Activated naive CD8-positive, alpha-beta T cell treated with anti-CD3 and anti-CD28 coated beads, Interleukin-2, amount 50 U/mL, for 24 hours (primary cell): ENCODE results near the gene KEL.

Source experiments
- ATAC-seq: fragments of 150-1000 bp; cut with Tn5 transposase; one replicate; pipeline ENCODE4 v1.10.0; 2021
- DNase-seq: peaks from one replicate; pipeline ENCODE4 v3.0.0; 2021
- H3K27ac Mint-ChIP-seq: one replicate; pipeline ENCODE4 v1.8.0; 2021; ENCODE audit warnings: mild to moderate bottlenecking, mixed read lengths
- H3K27me3 Mint-ChIP-seq: one replicate; pipeline ENCODE4 v1.8.0; 2021; ENCODE audit warnings: mixed read lengths
- H3K36me3 Mint-ChIP-seq: one replicate; pipeline ENCODE4 v1.8.0; 2021; ENCODE audit warnings: low read depth, mixed read lengths
- H3K4me1 Mint-ChIP-seq: one replicate; pipeline ENCODE4 v1.8.0; 2021; ENCODE audit warnings: mixed read lengths
- H3K4me3 Mint-ChIP-seq: one replicate; pipeline ENCODE4 v1.8.0; 2021; ENCODE audit warnings: mild to moderate bottlenecking, moderate library complexity, mixed read lengths
- H3K9me3 Mint-ChIP-seq: one replicate; pipeline ENCODE4 v1.8.0; 2021; ENCODE audit warnings: mixed read lengths

The KEL gene

DNA sequence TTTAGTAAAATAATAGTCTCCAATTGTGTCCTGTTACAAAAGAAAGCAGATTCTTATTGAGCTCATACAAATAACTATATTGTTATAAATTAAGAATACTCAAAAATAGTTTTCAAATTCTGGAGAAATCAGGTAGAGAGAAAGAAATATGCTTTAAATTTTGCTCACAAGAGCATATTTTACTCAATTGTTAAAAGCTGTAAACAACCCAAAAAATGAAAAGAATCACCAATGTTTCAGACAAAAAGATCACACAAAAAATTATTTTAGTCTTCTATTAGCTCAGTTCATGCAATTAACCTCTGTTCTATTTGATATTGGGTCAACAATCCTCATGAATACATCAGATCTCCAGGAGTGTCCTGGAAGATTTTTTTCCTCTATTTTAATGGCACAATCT lies 58.0 kb downstream of the KEL start:
- Mint-ChIP-seq H3K9me3 (peaks cover 4% of the 10 kb centered on the region), H3K27me3 (peaks cover 12% of the 10 kb centered on the region), H3K36me3 (no peaks in the 10 kb centered on the region), H3K4me1 (no peaks in the 10 kb centered on the region), H3K27ac (no peak overlapping the region), H3K4me3 (no peak overlapping the region)
- DNase-seq (no peak), ATAC-seq (no peak)

DNA sequence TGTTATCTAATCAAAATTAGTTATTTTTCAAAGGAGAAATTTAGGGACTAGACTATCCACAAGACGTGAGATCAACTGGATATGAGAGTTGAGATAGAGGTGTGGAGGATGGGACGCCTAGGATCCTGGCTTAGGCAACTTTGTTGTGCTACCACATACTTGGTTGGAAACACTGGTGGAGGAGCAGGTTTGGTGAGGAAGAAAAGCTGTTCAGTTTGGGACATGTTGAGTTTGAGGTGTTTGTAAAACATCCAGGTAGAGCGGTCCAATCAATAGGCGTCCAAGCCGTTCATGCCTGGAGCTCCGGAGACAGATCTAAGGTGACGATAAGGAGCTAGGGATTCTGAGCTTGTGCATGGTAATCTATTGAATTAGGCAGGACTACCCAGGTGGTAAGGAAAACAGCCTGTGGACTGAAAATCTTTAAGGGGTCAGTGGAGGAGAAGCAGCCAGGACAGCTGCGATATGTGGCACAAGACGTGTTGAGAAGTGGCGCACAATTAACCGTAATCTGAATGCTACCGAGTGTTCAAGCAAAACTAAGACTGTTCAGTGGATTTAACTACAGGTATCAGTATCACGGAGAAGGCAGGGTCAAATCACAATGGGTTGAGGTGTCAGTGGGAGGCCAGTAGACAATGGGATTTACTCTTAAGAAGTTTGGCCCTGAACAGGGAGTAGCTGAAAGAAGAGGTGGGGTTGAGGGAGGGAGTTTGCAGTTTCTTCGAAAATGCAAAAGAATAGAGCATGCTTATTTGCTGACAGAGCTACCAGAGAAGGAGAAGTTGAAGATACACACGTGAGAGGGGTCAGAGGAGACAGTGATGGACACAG lies 60.5 kb downstream of the KEL start:
- no peak overlapping the region for H3K4me3 Mint-ChIP-seq
- no peak overlapping the region for H3K27ac Mint-ChIP-seq
- H3K36me3 Mint-ChIP-seq = no peaks in the 10 kb centered on the region

DNA sequence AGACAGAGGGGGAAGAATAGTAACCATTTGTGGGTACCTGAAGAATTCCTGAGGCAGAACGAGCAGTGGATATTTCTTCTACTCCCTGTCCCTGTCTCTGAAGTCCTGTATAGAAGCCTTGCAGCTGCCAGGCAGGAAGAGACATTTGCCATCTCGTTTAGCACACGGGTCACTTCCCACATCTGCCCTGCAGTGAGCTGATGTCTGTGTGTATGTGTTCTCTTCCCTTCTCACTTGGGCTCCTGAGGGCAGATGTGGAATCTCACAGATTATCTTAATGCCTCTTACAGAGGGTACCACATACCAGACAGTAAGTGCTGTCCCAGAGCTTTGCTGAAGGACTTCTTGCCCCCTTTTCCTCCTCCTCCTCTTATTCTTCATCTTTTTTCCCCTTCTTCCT lies 62.5 kb downstream of the KEL start:
- Mint-ChIP-seq H3K4me1 (no peaks in the 10 kb centered on the region), H3K36me3 (no peaks in the 10 kb centered on the region), H3K27me3 (peaks cover 2% of the 10 kb centered on the region), H3K9me3 (peaks cover 4% of the 10 kb centered on the region), H3K4me3 (no peak overlapping the region), H3K27ac (peak overlapping the region; percentile 16)
- ATAC-seq (no peak), DNase-seq (no peak)

More for the DNA sequence above, 60.5 kb downstream of the KEL start:
- DNase-seq (no peak), ATAC-seq (no peak)
- Mint-ChIP-seq H3K27me3 (peaks cover 2% of the 10 kb centered on the region), H3K9me3 (peaks cover 4% of the 10 kb centered on the region), H3K4me1 (no peaks in the 10 kb centered on the region)

- DNase-seq = no peak
- H3K4me1 Mint-ChIP-seq = no peaks in the 10 kb centered on the region
- H3K36me3 Mint-ChIP-seq = no peaks in the 10 kb centered on the region
- H3K27ac Mint-ChIP-seq = no peak overlapping the region
- H3K9me3 Mint-ChIP-seq = peaks cover 4% of the 10 kb centered on the region
- H3K27me3 Mint-ChIP-seq = peaks cover 2% of the 10 kb centered on the region
- H3K4me3 Mint-ChIP-seq = no peak overlapping the region
- ATAC-seq = no peak
Measured at GRCh38 chr7:142898377-142899170, 63.6 kb downstream of the KEL start.

DNA sequence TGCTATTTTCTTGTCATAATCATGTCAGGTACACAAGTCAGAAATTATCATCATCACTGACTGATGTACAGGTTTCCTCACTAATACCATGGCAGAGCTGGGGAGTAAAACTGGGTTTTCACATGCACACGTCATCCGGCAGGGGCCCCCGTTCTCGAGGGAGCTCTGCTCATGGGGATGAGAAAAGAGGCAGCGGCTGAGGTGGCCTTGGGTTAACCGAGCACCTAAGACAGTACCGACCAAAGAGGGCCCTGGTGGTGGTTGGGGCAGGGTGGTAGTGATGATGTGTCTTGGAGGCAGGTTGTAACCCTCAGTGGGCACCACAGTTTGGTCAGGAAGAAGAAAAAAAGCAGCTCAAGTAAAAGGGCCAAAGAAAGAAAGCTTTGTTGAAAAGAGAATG lies 64.5 kb downstream of the KEL start:
- H3K9me3 Mint-ChIP-seq = no peaks in the 10 kb centered on the region
- H3K36me3 Mint-ChIP-seq = no peaks in the 10 kb centered on the region
- H3K4me3 Mint-ChIP-seq = no peak overlapping the region
- no peaks in the 10 kb centered on the region for H3K4me1 Mint-ChIP-seq
- ATAC-seq (no peak), DNase-seq (no peak)
- peaks cover 2% of the 10 kb centered on the region for H3K27me3 Mint-ChIP-seq
- no peak overlapping the region for H3K27ac Mint-ChIP-seq

GRCh38 chr7:142896741-142897379 lies 65.3 kb downstream of the KEL start:
- H3K27ac Mint-ChIP-seq = no peak overlapping the region
- no peaks in the 10 kb centered on the region for H3K36me3 Mint-ChIP-seq
- DNase-seq (no peak), ATAC-seq (no peak)
- peaks cover 2% of the 10 kb centered on the region for H3K27me3 Mint-ChIP-seq
- no peaks in the 10 kb centered on the region for H3K9me3 Mint-ChIP-seq
- H3K4me3 Mint-ChIP-seq = no peak overlapping the region
- H3K4me1 Mint-ChIP-seq = no peaks in the 10 kb centered on the region

GRCh38 chr7:142896151-142896550 lies 66.0 kb downstream of the KEL start:
- H3K4me3 Mint-ChIP-seq = no peak overlapping the region
- ATAC-seq (no peak), DNase-seq (no peak)
- H3K36me3 Mint-ChIP-seq = no peaks in the 10 kb centered on the region
- H3K27me3 Mint-ChIP-seq = peaks cover 2% of the 10 kb centered on the region
- H3K27ac Mint-ChIP-seq = no peak overlapping the region
- no peaks in the 10 kb centered on the region for H3K9me3 Mint-ChIP-seq
- H3K4me1 Mint-ChIP-seq = no peaks in the 10 kb centered on the region

GRCh38 chr7:142894985-142895593 lies 67.1 kb downstream of the KEL start:
- H3K27ac Mint-ChIP-seq = no peak overlapping the region
- DNase-seq = no peak
- ATAC-seq = no peak
- H3K27me3 Mint-ChIP-seq = peaks cover 5% of the 10 kb centered on the region
- no peaks in the 10 kb centered on the region for H3K9me3 Mint-ChIP-seq
- H3K4me3 Mint-ChIP-seq = no peak overlapping the region
- no peaks in the 10 kb centered on the region for H3K36me3 Mint-ChIP-seq
- no peaks in the 10 kb centered on the region for H3K4me1 Mint-ChIP-seq

- DNase-seq (no peak), ATAC-seq (no peak)
- Mint-ChIP-seq H3K27me3 (peaks cover 5% of the 10 kb centered on the region), H3K9me3 (no peaks in the 10 kb centered on the region), H3K4me1 (no peaks in the 10 kb centered on the region), H3K4me3 (no peak overlapping the region), H3K36me3 (no peaks in the 10 kb centered on the region), H3K27ac (no peak overlapping the region)
Measured at GRCh38 chr7:142894112-142894984, 67.8 kb downstream of the KEL start.

GRCh38 chr7:142892951-142893350 lies 69.2 kb downstream of the KEL start:
- H3K4me1 Mint-ChIP-seq = no peaks in the 10 kb centered on the region
- H3K27me3 Mint-ChIP-seq = peaks cover 3% of the 10 kb centered on the region
- ATAC-seq (no peak), DNase-seq (no peak)
- H3K9me3 Mint-ChIP-seq = no peaks in the 10 kb centered on the region
- no peak overlapping the region for H3K27ac Mint-ChIP-seq
- H3K4me3 Mint-ChIP-seq = no peak overlapping the region
- H3K36me3 Mint-ChIP-seq = no peaks in the 10 kb centered on the region

DNA sequence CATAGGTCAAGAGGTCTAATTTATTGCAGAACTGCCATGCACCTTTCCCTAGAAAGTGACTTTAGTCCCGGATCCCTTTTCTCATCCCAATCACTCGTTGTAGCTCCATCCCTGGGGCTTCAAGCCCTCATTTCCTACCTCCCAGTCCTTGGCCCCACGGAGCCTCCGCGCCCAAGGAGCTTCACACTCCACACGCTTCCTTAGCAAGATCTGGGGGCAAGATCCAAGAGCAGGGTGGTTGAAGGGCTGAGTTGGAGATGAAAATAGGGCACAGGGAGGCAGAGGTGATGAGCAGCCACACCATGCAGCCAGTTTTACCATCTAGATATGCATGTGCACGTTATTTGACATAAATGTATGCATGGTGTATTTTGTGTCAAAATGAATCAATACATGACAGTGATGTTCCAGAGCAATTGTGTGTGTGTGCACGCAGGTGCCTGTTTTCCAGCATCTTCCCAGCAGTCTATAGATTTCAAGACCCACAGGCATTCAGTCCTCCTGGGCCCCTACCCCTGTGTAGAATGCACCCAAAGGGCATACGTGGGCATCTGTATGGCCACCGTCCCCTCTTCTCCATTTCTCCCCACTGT lies 70.6 kb downstream of the KEL start:
- Mint-ChIP-seq H3K27me3 (peaks cover 3% of the 10 kb centered on the region), H3K36me3 (no peaks in the 10 kb centered on the region), H3K4me1 (no peaks in the 10 kb centered on the region), H3K27ac (no peak overlapping the region), H3K4me3 (no peak overlapping the region), H3K9me3 (no peaks in the 10 kb centered on the region)
- DNase-seq (no peak), ATAC-seq (no peak)
